Body of pancreas (tissue), 4 donors: Measurements from ENCODE around the gene CDC14B. TPM values are rescaled to one million over a fixed set of nuclear protein-coding genes. Genes with fewer than 3 reads are reported as not detected.
"Not testable (repeated sequence)": the region's sequence is repeated elsewhere in the genome, so short reads cannot be mapped to it uniquely, and the experiment has no call there.

ENCODE experiments used
- ATAC-seq: fragments of 150-250 bp; one replicate; pipeline ENCODE4 v1.9.1; 2016
- DNase-seq, 4 donors: peaks; one replicate each; pipeline ENCODE4 v3.0.0-alpha.2; 2019
- H3K27ac ChIP-seq, 4 donors: fragments of 200-600 bp; sonication (generic); 1 replicate in 3 of 4; 2 replicates in 1 of 4; pipeline versions ENCODE4 v1.5.1 to v1.6.1; 2016 to 2019; ENCODE audit warnings: mild to moderate bottlenecking in 1 of 4, mixed read lengths in 1 of 4, moderate library complexity in 1 of 4
- H3K27me3 ChIP-seq, 2 donors: fragments of 200-600 bp; sonication (generic); one replicate each; pipeline ENCODE4 v1.6.0; 2016; ENCODE audit warnings: mild to moderate bottlenecking in 1 of 2
- H3K36me3 ChIP-seq, 2 donors: fragments of 200-600 bp; sonication (generic); replicated peaks in 1 of 2; 2 replicates each; pipeline ENCODE4 v1.5.1; 2016; ENCODE audit warnings: low read depth in 2 of 2; ENCODE audit not compliant: insufficient read depth in 1 of 2
- H3K4me1 ChIP-seq: fragments of 200-600 bp; sonication (generic); one replicate; pipeline ENCODE4 v1.6.0; 2016
- H3K4me3 ChIP-seq, 2 donors: fragments of 200-600 bp; sonication (generic); 1 replicate in 1 of 2; 2 replicates in 1 of 2; pipeline ENCODE4 v1.5.1; 2016 to 2019
- H3K9me3 ChIP-seq, 3 donors: fragments of 200-600 bp; sonication (generic); 1 replicate in 2 of 3; 2 replicates in 1 of 3; pipeline ENCODE4 v1.5.1; 2016
- CTCF ChIP-seq, 7 experiments: fragments of 450-650 bp in 4 of 7; fragments of 200-600 bp in 3 of 7; sonication (generic) in 3 of 7; IDR thresholded peaks; one replicate each; pipeline ENCODE4 v1.5.1; 2016 to 2019; ENCODE audit warnings: antibody characterized with exemption in 7 of 7
- POLR2A ChIP-seq, 3 donors: fragments of 450-650 bp; IDR thresholded peaks; one replicate each; pipeline ENCODE4 v1.6.1; 2016; ENCODE audit warnings: antibody characterized with exemption in 3 of 3, mild to moderate bottlenecking in 2 of 3
- WGBS, 2 donors: methylation state at CpG; one replicate each; pipeline ENCODE4 v1.1.5; 2017; 5-methylcytosine and 5-hydroxymethylcytosine counted together
- intact Hi-C: fragments of 100-400 bp; cut with DNase I; formaldehyde crosslinking; loops from one replicate; pipeline ENCODE4 v1.15.1; 2023
- total RNA-seq, 2 donors: library from RNA; depleted of rRNA; stranded (reverse); fragments of >200 nt; gene quantifications; one replicate each; pipeline ENCODE4 v1.1.0, GENCODE V29; 2016

CDC14B gene
- total RNA-seq, 2 donors from 2014 or later, result 10.9 to 16.1 TPM

DNA sequence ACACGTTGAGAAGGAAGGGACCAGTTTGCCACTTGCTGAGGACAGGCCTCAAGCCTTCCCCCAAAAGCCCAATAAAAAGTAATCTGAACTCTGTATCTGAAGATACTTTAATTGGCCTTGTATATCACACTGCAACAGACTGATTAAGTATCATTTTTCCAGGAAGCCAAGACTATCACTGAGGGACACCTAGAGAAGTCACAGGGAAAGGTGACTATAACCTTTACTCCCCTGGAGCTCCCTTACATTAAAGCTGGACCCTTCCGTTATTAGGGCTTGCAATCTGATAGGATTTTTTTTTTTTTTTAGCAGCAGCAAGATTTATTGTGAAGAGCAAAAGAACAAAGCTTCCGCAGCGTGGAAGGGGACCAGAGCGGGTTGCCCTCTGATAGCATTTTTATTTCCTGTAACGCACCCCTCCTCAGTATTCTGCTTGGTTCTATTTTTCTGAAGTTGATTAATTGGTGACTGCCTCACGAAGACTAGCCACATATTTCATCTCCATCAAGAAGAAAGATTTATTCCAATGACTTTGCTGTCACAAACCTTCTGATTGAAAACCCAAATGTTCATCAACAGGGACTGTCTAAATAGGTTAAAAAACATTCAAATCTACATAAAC, 2.7 kb downstream of the CDC14B start:
- no peak for DNase-seq
- WGBS, 2 donors, result 80 to 82% methylated on average over 7 of the region's 7 CpGs
- TF ChIP-seq POLR2A (IDR thresholded peaks at IDR 0.05) (no peak), CTCF (IDR thresholded peaks at IDR 0.05) (no peak)
- ATAC-seq, result no peak
- intact Hi-C loops, result no loop called here
- Histone ChIP-seq H3K36me3 (no peaks in the 10 kb centered on the region), H3K4me3 (no peak overlapping the region), H3K4me1 (peaks cover 18% of the 10 kb centered on the region), H3K27me3 (no peaks in the 10 kb centered on the region), H3K27ac (no peak overlapping the region), H3K9me3 (no peaks in the 10 kb centered on the region)

DNA sequence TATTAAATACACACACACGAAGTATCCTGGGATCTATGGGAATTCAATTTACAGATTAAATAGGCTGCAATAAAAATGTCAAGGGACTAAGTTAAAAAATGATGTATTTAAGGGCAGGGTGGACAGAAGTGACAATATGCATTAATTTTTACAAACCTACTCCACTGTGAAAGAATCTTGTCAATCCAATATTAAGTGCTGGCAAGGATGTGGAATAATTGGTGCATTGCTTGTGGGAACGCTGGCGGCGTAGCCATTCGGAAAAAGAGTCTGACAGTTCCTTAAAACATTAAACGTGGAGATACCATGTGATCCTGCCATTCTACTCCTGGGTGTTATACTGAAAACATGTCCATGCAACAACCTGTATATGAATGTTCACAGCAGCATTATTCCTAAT, 4.2 kb downstream of the CDC14B start:
- WGBS, 2 donors, result 88 to 90% methylated on average over 6 of the region's 6 CpGs
- TF ChIP-seq CTCF (IDR thresholded peaks at IDR 0.05), result no peak
- TF ChIP-seq POLR2A (IDR thresholded peaks at IDR 0.05), result no peak
- H3K27ac ChIP-seq, result no peak overlapping the region
- intact Hi-C loops, result no loop called here
- peaks cover 20% of the 10 kb centered on the region for H3K4me1 ChIP-seq
- no peaks in the 10 kb centered on the region for H3K27me3 ChIP-seq
- no peak overlapping the region for H3K4me3 ChIP-seq
- H3K9me3 ChIP-seq, result no peaks in the 10 kb centered on the region
- DNase-seq (no peak), ATAC-seq (no peak)
- H3K36me3 ChIP-seq, result no peaks in the 10 kb centered on the region

GRCh38 chr9:96614664-96615063, 5.0 kb downstream of the CDC14B start:
- WGBS, 2 donors, result 87 to 91% methylated on average over 4 of the region's 4 CpGs
- H3K27ac ChIP-seq, H3K36me3 ChIP-seq, DNase-seq, H3K9me3 ChIP-seq, ATAC-seq, H3K27me3 ChIP-seq, H3K4me3 ChIP-seq, intact Hi-C loops: not testable (repeated sequence)
- H3K4me1 ChIP-seq, result peaks cover 20% of the 10 kb centered on the region

GRCh38 chr9:96612966-96613589, 6.6 kb downstream of the CDC14B start:
- DNase-seq, result no peak
- H3K9me3 ChIP-seq, result no peaks in the 10 kb centered on the region
- ATAC-seq, result no peak
- no peak overlapping the region for H3K27ac ChIP-seq
- no peak overlapping the region for H3K4me3 ChIP-seq
- TF ChIP-seq POLR2A (IDR thresholded peaks at IDR 0.05), result no peak
- TF ChIP-seq CTCF (IDR thresholded peaks at IDR 0.05), result no peak
- intact Hi-C loops, result no loop called here
- WGBS, 2 donors, result 17% methylated on average over 1 of the region's 1 CpG
- peaks cover 16% of the 10 kb centered on the region for H3K4me1 ChIP-seq
- no peaks in the 10 kb centered on the region for H3K36me3 ChIP-seq
- no peaks in the 10 kb centered on the region for H3K27me3 ChIP-seq

- WGBS, 2 donors, result 32 to 43% methylated on average over 9 to 12 of the region's 12 CpGs
- Histone ChIP-seq H3K4me3 (no peak overlapping the region), H3K4me1 (peaks cover 12% of the 10 kb centered on the region), H3K27ac (peak overlapping the region in 3 of 4 donors; percentile 3 to 45 (median 44)), H3K36me3 (no peaks in the 10 kb centered on the region), H3K9me3 (no peaks in the 10 kb centered on the region), H3K27me3 (no peaks in the 10 kb centered on the region)
- DNase-seq (peak; percentile 54 to 74 (median 68)), ATAC-seq (peak; percentile 94)
- intact Hi-C loops, result no loop called here
- TF ChIP-seq POLR2A (IDR thresholded peaks at IDR 0.05) (peak in 1 of 3 donors; percentile 30), CTCF (IDR thresholded peaks at IDR 0.05) (no peak)
These were observed 7.3 kb downstream of the CDC14B start for GRCh38 chr9:96612105-96612965.
